CD4-positive, alpha-beta T cell treated with Interleukin-10 for 1 hour (primary cell): ENCODE results near the gene SCYGR8.
A peak's percentile ranks its signal among the peaks of the same experiment; 100 is the strongest.

Source experiments
- DNase-seq: peaks from one replicate; pipeline ENCODE4 v3.0.0-alpha.2; 2020

Gene SCYGR8

GRCh38 chr2:227765788-227766372, 20.2 kb downstream of the SCYGR8 start:
- no peak for DNase-seq

GRCh38 chr2:227766373-227766883, 20.7 kb downstream of the SCYGR8 start:
- peak; percentile 62 for DNase-seq

GRCh38 chr2:227767830-227768229, 22.1 kb downstream of the SCYGR8 start:
- no peak for DNase-seq

GRCh38 chr2:227772197-227772661, 26.5 kb downstream of the SCYGR8 start:
- DNase-seq, result no peak

GRCh38 chr2:227772932-227773331, 27.2 kb downstream of the SCYGR8 start:
- DNase-seq, result no peak

GRCh38 chr2:227774011-227774624, 28.4 kb downstream of the SCYGR8 start:
- DNase-seq, result peak; percentile 26

- DNase-seq, result no peak
These were observed 29.5 kb downstream of the SCYGR8 start for GRCh38 chr2:227774895-227775842.

GRCh38 chr2:227780981-227781615, 35.4 kb downstream of the SCYGR8 start:
- DNase-seq, result no peak

- no peak for DNase-seq
These were observed 36.1 kb downstream of the SCYGR8 start for GRCh38 chr2:227781841-227782240.

GRCh38 chr2:227782804-227783203, 37.1 kb downstream of the SCYGR8 start:
- DNase-seq, result no peak

- DNase-seq, result peak; percentile 50
These were observed 37.9 kb downstream of the SCYGR8 start for GRCh38 chr2:227783404-227784138.

GRCh38 chr2:227785293-227785692, 39.6 kb downstream of the SCYGR8 start:
- DNase-seq, result no peak

GRCh38 chr2:227788561-227789018, 42.9 kb downstream of the SCYGR8 start:
- no peak for DNase-seq

GRCh38 chr2:227789803-227790202, 44.1 kb downstream of the SCYGR8 start:
- no peak for DNase-seq

- no peak for DNase-seq
These were observed 47.5 kb downstream of the SCYGR8 start for GRCh38 chr2:227793148-227793712.
